Upper lobe of left lung (tissue), 6 donors: ENCODE results near the gene KCNIP2. TPM values are rescaled to one million over a fixed set of nuclear protein-coding genes. Genes with fewer than 3 reads are reported as not detected.

Experiments
- ATAC-seq, 2 donors: fragments of 200-7000 bp; cut with Tn5 transposase; one replicate each; pipeline ENCODE4 v1.9.1; 2022; ENCODE audit warnings: mild to moderate bottlenecking in 2 of 2, moderate library complexity in 2 of 2; ENCODE audit not compliant: low FRiP score in 2 of 2
- DNase-seq, 2 donors: peaks; one replicate each; pipeline ENCODE4 v3.0.0-alpha.2; 2019 to 2020
- H3K27ac ChIP-seq, 4 donors: fragments of 200-600 bp; sonication (generic); one replicate each; pipeline ENCODE4 v1.5.1; 2016 to 2019
- H3K27me3 ChIP-seq, 4 donors: fragments of 200-600 bp; sonication (generic); one replicate each; pipeline ENCODE4 v1.5.1; 2017 to 2019
- H3K36me3 ChIP-seq, 4 donors: fragments of 200-600 bp; sonication (generic); one replicate each; pipeline ENCODE4 v1.5.1; 2016 to 2019
- H3K4me1 ChIP-seq, 4 donors: fragments of 200-600 bp; sonication (generic); one replicate each; pipeline ENCODE4 v1.5.1; 2018 to 2019
- H3K4me3 ChIP-seq, 4 donors: fragments of 200-600 bp; sonication (generic); one replicate each; pipeline ENCODE4 v1.5.1; 2017 to 2019; ENCODE audit warnings: mild to moderate bottlenecking in 2 of 4, moderate library complexity in 1 of 4
- H3K9me3 ChIP-seq, 4 donors: fragments of 200-600 bp; sonication (generic); one replicate each; pipeline ENCODE4 v1.5.1; 2018 to 2019
- CTCF ChIP-seq, 6 experiments: fragments of 450-650 bp in 4 of 6; fragments of 200-600 bp in 2 of 6; sonication (generic) in 2 of 6; IDR thresholded peaks; one replicate each; pipeline ENCODE4 v1.5.1; 2016 to 2019; ENCODE audit warnings: antibody characterized with exemption in 6 of 6
- EP300 ChIP-seq, 4 donors: sonication (generic); formaldehyde crosslinking; IDR thresholded peaks; one replicate each; pipeline ENCODE4 v1.5.1; 2017; ENCODE audit warnings: antibody characterized with exemption in 4 of 4, control low read depth in 2 of 4
- POLR2A ChIP-seq, 4 donors: fragments of 450-650 bp; IDR thresholded peaks; one replicate each; pipeline ENCODE4 v1.5.1; 2016 to 2017; ENCODE audit warnings: antibody characterized with exemption in 4 of 4, mild to moderate bottlenecking in 2 of 4
- POLR2AphosphoS5 ChIP-seq, 2 donors: sonication (generic); formaldehyde crosslinking; IDR thresholded peaks; one replicate each; pipeline ENCODE4 v1.5.1; 2017; ENCODE audit warnings: antibody characterized with exemption in 2 of 2
- WGBS, 2 donors: methylation state at CpG; one replicate each; pipeline ENCODE4 v1.1.5; 2017 to 2018; 5-methylcytosine and 5-hydroxymethylcytosine counted together
- total RNA-seq, 6 donors: library from RNA; depleted of rRNA in 4 of 6; stranded (reverse); fragments of >200 nt in 4 of 6; gene quantifications; one replicate each; pipeline versions ENCODE4 v1.1.0 to v1.2.1, GENCODE V29; 2016 to 2021
- donor health status: DM: no; HTN: no; CAD: no; lungs with moderate emphysema.
- donor health status: DM: no; HTN: yes; CAD: no; lungs with severe emphysema.

Gene KCNIP2
- total RNA-seq, 6 donors from 2014 or later: 0.76 to 21.0 (median 3.8) TPM

DNA sequence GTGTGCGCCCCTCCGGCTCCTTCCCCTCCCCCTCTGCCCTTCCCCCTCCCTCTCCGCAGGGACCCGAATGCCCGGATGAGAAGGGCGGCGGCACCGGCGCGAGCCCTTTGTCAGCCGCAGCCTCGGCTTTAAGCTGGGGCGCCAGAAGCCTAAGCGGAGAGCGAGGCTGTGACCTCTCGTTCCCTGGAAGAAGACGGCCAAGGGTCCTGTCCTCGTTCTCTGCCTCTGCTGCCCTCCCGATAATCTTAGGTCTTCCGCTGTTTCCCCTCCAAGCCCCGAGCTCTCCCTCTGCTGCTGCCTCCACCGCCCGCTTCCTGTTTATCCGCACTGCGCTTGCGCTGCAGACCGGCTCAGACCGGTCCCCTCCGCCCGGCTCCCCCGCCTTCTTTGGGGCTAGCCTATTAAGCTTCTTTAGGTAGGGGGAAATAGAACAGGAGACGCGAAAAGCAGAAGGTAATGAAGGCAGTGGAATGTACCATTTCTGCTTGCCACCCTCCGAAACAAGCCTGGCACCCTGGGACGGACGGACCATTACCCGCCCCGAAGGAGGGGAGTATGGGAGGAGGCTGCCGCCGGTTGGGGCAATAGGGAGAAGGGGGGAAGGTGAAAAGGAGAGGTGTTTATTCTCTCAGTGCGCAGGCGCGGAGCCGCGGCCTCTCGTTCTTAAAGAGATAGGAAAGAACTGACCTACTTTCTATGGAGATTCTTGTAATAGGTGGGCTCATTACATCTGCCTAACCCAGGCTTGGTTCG is 25.3 kb downstream of the KCNIP2 start, which contains the start of gene OGA:
TSS of gene OGA (minus strand) at position 326 of the 753 bp plus-strand sequence. CDS start 422 bp downstream, outside the sequence.
- ATAC-seq (peak; percentile 96 to 99), DNase-seq (peak; percentile 98)
- TF ChIP-seq EP300 (IDR thresholded peaks at IDR 0.05) (peak in 1 of 4 donors; percentile 32), POLR2AphosphoS5 (IDR thresholded peaks at IDR 0.05) (peak; percentile 93 to 98), CTCF (IDR thresholded peaks at IDR 0.05) (peak in 1 of 6 experiments; percentile 15), POLR2A (IDR thresholded peaks at IDR 0.05) (peak; percentile 41 to 99 (median 86))
- 0 to 1% methylated on average over 43 to 44 of the region's 47 CpGs for WGBS, 2 donors
- peaks cover 17 to 35% (median 30%) of the 10 kb centered on the region in 4 donors for H3K4me1 ChIP-seq
- H3K27me3 ChIP-seq: no peaks in the 10 kb centered on the region
- H3K4me3 ChIP-seq: peak within 1 kb of the TSS; percentile 79 to 100 (median 92)
- no peaks in the 10 kb centered on the region for H3K9me3 ChIP-seq
- peak within 1 kb of the TSS; percentile 92 to 99 (median 97) for H3K27ac ChIP-seq
- H3K36me3 ChIP-seq: peaks cover 0 to 2% (median 0%) of the 10 kb centered on the region in 4 donors

GRCh38 chr10:101817337-101818118 is 26.1 kb downstream of the KCNIP2 start:
- Histone ChIP-seq H3K4me3 (peak overlapping the region; percentile 79 to 100 (median 92)), H3K27ac (peak overlapping the region; percentile 92 to 99 (median 97)), H3K36me3 (peaks cover 0 to 10% (median under 1%) of the 10 kb centered on the region in 4 donors), H3K4me1 (peaks cover 22 to 39% (median 32%) of the 10 kb centered on the region in 4 donors), H3K27me3 (no peaks in the 10 kb centered on the region), H3K9me3 (no peaks in the 10 kb centered on the region)
- 0 to 1% methylated on average over 7 to 44 of the region's 44 CpGs for WGBS, 2 donors
- ATAC-seq (peak; percentile 80 to 82), DNase-seq (peak; percentile 89 to 94)
- TF ChIP-seq CTCF (IDR thresholded peaks at IDR 0.05) (no peak), POLR2A (IDR thresholded peaks at IDR 0.05) (peak in 3 of 4 donors; percentile 51 to 55 (median 55)), POLR2AphosphoS5 (IDR thresholded peaks at IDR 0.05) (peak; percentile 69 to 75)

DNA sequence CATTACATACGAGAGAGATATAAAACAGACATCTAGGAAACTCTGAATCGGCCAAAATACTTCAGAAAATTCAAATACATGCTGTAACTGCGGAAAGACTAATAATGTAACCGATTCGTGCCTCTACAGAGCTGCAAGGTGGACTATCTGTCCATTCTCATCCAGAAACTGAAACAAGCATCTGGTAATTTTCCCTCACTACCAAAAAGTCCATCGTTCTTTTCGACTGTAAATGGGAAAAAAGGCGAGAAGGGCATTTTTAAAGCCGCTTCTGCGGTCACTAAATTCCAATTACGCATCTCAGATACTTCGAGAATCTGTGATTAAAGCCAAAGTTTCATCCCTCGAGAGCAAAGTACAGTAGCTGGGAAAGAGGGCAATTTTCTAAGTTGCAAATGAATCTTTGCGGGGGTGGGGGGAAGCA is 26.7 kb downstream of the KCNIP2 start:
- Histone ChIP-seq H3K27ac (peak overlapping the region; percentile 92 to 99 (median 97)), H3K36me3 (peaks cover 0 to 16% (median 4%) of the 10 kb centered on the region in 4 donors), H3K9me3 (no peaks in the 10 kb centered on the region), H3K4me3 (peak overlapping the region; percentile 79 to 100 (median 92)), H3K4me1 (peaks cover 22 to 40% (median 33%) of the 10 kb centered on the region in 4 donors), H3K27me3 (no peaks in the 10 kb centered on the region)
- TF ChIP-seq POLR2A (IDR thresholded peaks at IDR 0.05): no peak
- TF ChIP-seq POLR2AphosphoS5 (IDR thresholded peaks at IDR 0.05): no peak
- TF ChIP-seq EP300 (IDR thresholded peaks at IDR 0.05): no peak
- no peak for TF ChIP-seq CTCF (IDR thresholded peaks at IDR 0.05)
- 0 to 1% methylated on average over 14 of the region's 14 CpGs for WGBS, 2 donors
- ATAC-seq (no peak), DNase-seq (no peak)

- TF ChIP-seq POLR2AphosphoS5 (IDR thresholded peaks at IDR 0.05) (no peak), EP300 (IDR thresholded peaks at IDR 0.05) (no peak), CTCF (IDR thresholded peaks at IDR 0.05) (no peak), POLR2A (IDR thresholded peaks at IDR 0.05) (no peak)
- no peak for DNase-seq
- H3K4me3 ChIP-seq: peak overlapping the region; percentile 79 to 100 (median 92)
- H3K4me1 ChIP-seq: peaks cover 22 to 40% (median 33%) of the 10 kb centered on the region in 4 donors
- H3K36me3 ChIP-seq: peaks cover 0 to 21% (median 5%) of the 10 kb centered on the region in 4 donors
- no peak for ATAC-seq
- 0 to 1% methylated on average over 5 of the region's 5 CpGs for whole genome bisulfite sequencing, 2 donors
- peak overlapping the region in 3 of 4 donors; percentile 92 to 99 (median 97) for H3K27ac ChIP-seq
- no peaks in the 10 kb centered on the region for H3K27me3 ChIP-seq
- H3K9me3 ChIP-seq: no peaks in the 10 kb centered on the region
These were observed 27.2 kb downstream of the KCNIP2 start for GRCh38 chr10:101816376-101816775.
